Gastroesophageal sphincter (tissue), 4 donors: ENCODE results near the gene TSN. TPM values are rescaled to one million over a fixed set of nuclear protein-coding genes. Genes with fewer than 3 reads are reported as not detected.

Experiments used
- ATAC-seq: fragments of 150-250 bp; one replicate; pipeline ENCODE4 v1.9.1; 2016; ENCODE audit warnings: mild to moderate bottlenecking, moderate library complexity
- H3K27ac ChIP-seq, 4 donors: fragments of 200-600 bp; sonication (generic) in 3 of 4; 1 replicate in 3 of 4; 2 replicates in 1 of 4; pipeline ENCODE4 v1.5.1; 2016 to 2019
- H3K27me3 ChIP-seq: fragments of 200-600 bp; sonication (generic); one replicate; pipeline ENCODE4 v1.5.1; 2019
- H3K36me3 ChIP-seq, 2 donors: fragments of 200-600 bp; sonication (generic); one replicate each; pipeline ENCODE4 v1.5.1; 2019; ENCODE audit warnings: control low read depth in 1 of 2
- H3K4me1 ChIP-seq, 3 donors: fragments of 200-600 bp; sonication (generic); 1 replicate in 2 of 3; 2 replicates in 1 of 3; pipeline ENCODE4 v1.5.1; 2016 to 2019; ENCODE audit warnings: control low read depth in 2 of 3
- H3K4me3 ChIP-seq, 2 donors: fragments of 200-600 bp; sonication (generic); one replicate each; pipeline ENCODE4 v1.5.1; 2019; ENCODE audit warnings: mild to moderate bottlenecking in 1 of 2, moderate library complexity in 1 of 2
- H3K9me3 ChIP-seq, 3 donors: fragments of 200-600 bp; sonication (generic); one replicate each; pipeline ENCODE4 v1.5.1; 2017 to 2019; ENCODE audit warnings: control low read depth in 2 of 3
- EP300 ChIP-seq: sonication (generic); formaldehyde crosslinking; IDR thresholded peaks from one replicate; pipeline ENCODE4 v1.6.1; 2017; ENCODE audit warnings: antibody characterized with exemption, mild to moderate bottlenecking
- POLR2A ChIP-seq, 2 donors: fragments of 450-650 bp; IDR thresholded peaks; one replicate each; pipeline ENCODE4 v1.6.1; 2017; ENCODE audit warnings: antibody characterized with exemption in 2 of 2, mild to moderate bottlenecking in 2 of 2, moderate library complexity in 1 of 2
- POLR2AphosphoS5 ChIP-seq: sonication (generic); formaldehyde crosslinking; IDR thresholded peaks from one replicate; pipeline ENCODE4 v1.6.1; 2017; ENCODE audit warnings: antibody characterized with exemption
- WGBS, 2 donors: methylation state at CpG; one replicate each; pipeline ENCODE4 v1.1.5; 2018; ENCODE audit warnings: low coverage in 1 of 2; 5-methylcytosine and 5-hydroxymethylcytosine counted together
- total RNA-seq, 4 donors: library from RNA; depleted of rRNA; stranded (reverse); fragments of >200 nt; gene quantifications; one replicate each; pipeline ENCODE4 v1.1.0, GENCODE V29; 2016
- TF ChIP-seq, protein P1 (sequence below), 4 experiments: fragments of 200-600 bp in 2 of 4; fragments of 450-650 bp in 2 of 4; sonication (generic) in 1 of 4; IDR thresholded peaks; one replicate each; pipeline ENCODE4 v1.5.1; 2017 to 2019; ENCODE audit warnings: antibody characterized with exemption in 4 of 4, mild to moderate bottlenecking in 2 of 4, moderate library complexity in 2 of 4

TSN gene
- total RNA-seq, 4 donors from 2014 or later, result 29.9 to 41.7 (median 33.7) TPM

DNA sequence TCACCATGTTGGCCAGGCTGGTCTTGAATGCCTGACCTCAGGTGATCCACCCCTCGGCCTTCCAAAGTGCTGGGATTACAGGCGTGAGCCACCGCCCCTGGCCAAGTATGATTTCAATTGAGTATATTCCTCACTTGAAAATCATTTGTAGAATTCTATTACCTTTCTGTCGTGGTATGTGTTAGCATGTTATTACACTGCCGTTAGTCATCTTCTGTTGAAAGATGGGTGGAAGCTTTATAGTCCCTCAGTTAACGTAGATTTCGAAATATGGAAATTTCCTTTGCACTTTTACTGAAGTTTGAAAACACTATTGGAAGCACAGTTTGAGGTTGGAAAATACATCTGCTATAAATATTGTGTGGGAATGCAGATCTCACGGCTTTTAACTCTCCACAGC, 33.5 kb upstream of the TSN start:
- H3K27me3 ChIP-seq, result no peaks in the 10 kb centered on the region
- H3K4me1 ChIP-seq, result peaks cover 0 to 11% (median 0%) of the 10 kb centered on the region in 3 donors
- H3K36me3 ChIP-seq, result peaks cover 0 to 12% of the 10 kb centered on the region in 2 donors
- H3K9me3 ChIP-seq, result no peaks in the 10 kb centered on the region
- ATAC-seq, result peak; percentile 60
- TF ChIP-seq EP300, result no peak
- TF ChIP-seq POLR2A (IDR thresholded peaks at IDR 0.05), result no peak
- TF ChIP-seq POLR2AphosphoS5, result no peak
- TF ChIP-seq, protein P1, sequence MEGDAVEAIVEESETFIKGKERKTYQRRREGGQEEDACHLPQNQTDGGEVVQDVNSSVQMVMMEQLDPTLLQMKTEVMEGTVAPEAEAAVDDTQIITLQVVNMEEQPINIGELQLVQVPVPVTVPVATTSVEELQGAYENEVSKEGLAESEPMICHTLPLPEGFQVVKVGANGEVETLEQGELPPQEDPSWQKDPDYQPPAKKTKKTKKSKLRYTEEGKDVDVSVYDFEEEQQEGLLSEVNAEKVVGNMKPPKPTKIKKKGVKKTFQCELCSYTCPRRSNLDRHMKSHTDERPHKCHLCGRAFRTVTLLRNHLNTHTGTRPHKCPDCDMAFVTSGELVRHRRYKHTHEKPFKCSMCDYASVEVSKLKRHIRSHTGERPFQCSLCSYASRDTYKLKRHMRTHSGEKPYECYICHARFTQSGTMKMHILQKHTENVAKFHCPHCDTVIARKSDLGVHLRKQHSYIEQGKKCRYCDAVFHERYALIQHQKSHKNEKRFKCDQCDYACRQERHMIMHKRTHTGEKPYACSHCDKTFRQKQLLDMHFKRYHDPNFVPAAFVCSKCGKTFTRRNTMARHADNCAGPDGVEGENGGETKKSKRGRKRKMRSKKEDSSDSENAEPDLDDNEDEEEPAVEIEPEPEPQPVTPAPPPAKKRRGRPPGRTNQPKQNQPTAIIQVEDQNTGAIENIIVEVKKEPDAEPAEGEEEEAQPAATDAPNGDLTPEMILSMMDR (IDR thresholded peaks at IDR 0.05), result no peak
- H3K4me3 ChIP-seq, result no peak overlapping the region
- no peak overlapping the region for H3K27ac ChIP-seq
- 41 to 52% methylated on average over 6 to 8 of the region's 8 CpGs for WGBS, 2 donors

DNA sequence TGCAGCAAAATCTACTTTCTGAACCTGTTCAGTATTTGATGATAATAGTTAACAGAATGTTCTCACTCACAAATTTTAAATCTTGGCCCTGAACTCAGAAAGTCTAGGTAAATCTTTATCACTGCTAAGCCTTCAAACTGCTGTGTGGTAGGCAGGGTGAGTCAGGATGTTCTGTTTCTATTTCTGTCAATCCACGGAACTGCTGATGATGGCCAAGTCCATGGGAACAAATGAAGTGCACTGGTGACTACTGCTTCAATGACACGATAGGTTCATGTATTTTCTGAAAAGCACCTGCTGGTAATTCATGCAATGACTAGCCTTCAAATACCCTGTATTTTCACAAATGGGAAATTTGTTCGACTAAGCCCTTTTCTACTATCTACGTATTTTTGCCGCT, 33.0 kb upstream of the TSN start:
- H3K27me3 ChIP-seq, result no peaks in the 10 kb centered on the region
- peaks cover 0 to 11% (median 0%) of the 10 kb centered on the region in 3 donors for H3K4me1 ChIP-seq
- H3K4me3 ChIP-seq, result no peak overlapping the region
- 52 to 64% methylated on average over 2 to 5 of the region's 5 CpGs for WGBS, 2 donors
- ATAC-seq, result peak; percentile 37
- no peak overlapping the region for H3K27ac ChIP-seq
- H3K36me3 ChIP-seq, result peaks cover 0 to 18% of the 10 kb centered on the region in 2 donors
- TF ChIP-seq POLR2AphosphoS5 (no peak), POLR2A (IDR thresholded peaks at IDR 0.05) (no peak), EP300 (no peak)
- TF ChIP-seq, protein P1 (IDR thresholded peaks at IDR 0.05), result no peak
- H3K9me3 ChIP-seq, result no peaks in the 10 kb centered on the region

DNA sequence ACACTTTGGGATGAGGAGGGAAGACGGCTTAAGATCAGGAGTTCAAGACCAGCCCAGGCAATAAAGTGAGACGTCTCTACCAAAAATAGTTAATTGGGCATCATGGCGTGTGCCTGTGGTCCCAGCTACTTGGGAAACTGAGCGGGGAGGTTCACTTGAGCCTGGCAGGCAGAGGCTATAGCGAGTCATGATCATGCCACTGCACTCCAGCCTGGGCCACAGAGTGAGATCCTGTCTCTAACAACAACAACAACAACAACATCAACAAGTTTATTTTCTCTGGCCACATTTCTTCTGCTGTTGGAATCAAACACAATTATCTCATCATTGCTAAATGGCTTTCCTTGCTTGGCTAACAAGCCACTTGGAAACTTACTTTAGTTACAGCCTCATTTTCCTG, 32.1 kb upstream of the TSN start:
- H3K27me3 ChIP-seq, result no peaks in the 10 kb centered on the region
- H3K4me3 ChIP-seq, result no peak overlapping the region
- peaks cover 0 to 26% of the 10 kb centered on the region in 2 donors for H3K36me3 ChIP-seq
- TF ChIP-seq, protein P1 (IDR thresholded peaks at IDR 0.05), result no peak
- TF ChIP-seq EP300, result no peak
- TF ChIP-seq POLR2A (IDR thresholded peaks at IDR 0.05), result no peak
- WGBS, 2 donors, result 85 to 100% methylated on average over 1 to 5 of the region's 5 CpGs
- H3K9me3 ChIP-seq, result no peaks in the 10 kb centered on the region
- H3K27ac ChIP-seq, result no peak overlapping the region
- H3K4me1 ChIP-seq, result peaks cover 0 to 10% (median 0%) of the 10 kb centered on the region in 3 donors
- ATAC-seq, result no peak

DNA sequence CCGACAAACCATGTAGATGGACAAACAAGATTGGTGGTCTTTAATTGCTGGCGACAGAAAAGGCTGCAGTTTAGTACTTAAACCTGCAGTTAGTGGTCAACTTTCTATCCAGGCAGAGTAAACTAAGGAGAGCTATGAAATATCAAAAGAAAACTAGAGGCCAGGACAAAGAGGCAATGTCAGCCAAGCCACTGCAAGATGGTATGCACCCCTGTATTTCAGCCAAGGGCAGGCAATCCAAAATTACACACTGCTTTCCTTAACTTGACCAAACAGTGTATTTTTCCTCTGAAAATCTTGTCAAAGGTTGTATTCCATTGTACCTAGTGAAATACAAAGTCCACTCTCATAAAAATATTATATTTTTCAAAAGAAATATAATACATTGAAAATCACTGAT, 28.1 kb upstream of the TSN start:
- Histone ChIP-seq H3K9me3 (no peaks in the 10 kb centered on the region), H3K4me1 (no peaks in the 10 kb centered on the region), H3K27ac (no peak overlapping the region), H3K27me3 (no peaks in the 10 kb centered on the region), H3K4me3 (no peak overlapping the region), H3K36me3 (peaks cover 0 to 66% of the 10 kb centered on the region in 2 donors)
- ATAC-seq, result no peak
- TF ChIP-seq, protein P1 (IDR thresholded peaks at IDR 0.05), result no peak
- no peak for TF ChIP-seq POLR2AphosphoS5
- no peak for TF ChIP-seq POLR2A (IDR thresholded peaks at IDR 0.05)
- TF ChIP-seq EP300, result no peak
- 75 to 100% methylated on average over 1 to 2 of the region's 2 CpGs for WGBS, 2 donors

DNA sequence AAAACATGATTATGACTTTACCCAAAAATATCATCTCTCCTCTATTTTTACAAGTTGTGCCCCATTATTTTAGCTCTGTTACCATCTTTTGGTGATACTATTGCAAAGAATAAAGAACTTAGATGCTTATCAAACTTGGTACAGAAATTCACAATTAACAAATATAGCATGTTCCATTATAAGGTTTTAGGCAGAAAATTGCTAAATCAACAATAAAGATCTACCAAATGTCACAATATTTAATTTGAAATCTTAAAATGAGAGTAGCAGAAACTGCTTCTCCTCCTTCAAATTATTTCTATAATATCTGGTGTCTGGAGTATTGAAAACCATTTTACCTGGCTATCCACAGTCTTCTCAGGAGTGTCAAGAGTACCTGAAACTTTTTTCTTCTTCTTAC, 27.5 kb upstream of the TSN start:
- ATAC-seq, result no peak
- H3K9me3 ChIP-seq, result no peaks in the 10 kb centered on the region
- H3K36me3 ChIP-seq, result peaks cover 0 to 72% of the 10 kb centered on the region in 2 donors
- H3K4me1 ChIP-seq, result no peaks in the 10 kb centered on the region
- TF ChIP-seq, protein P1 (IDR thresholded peaks at IDR 0.05), result no peak
- TF ChIP-seq POLR2AphosphoS5 (no peak), EP300 (no peak), POLR2A (IDR thresholded peaks at IDR 0.05) (no peak)
- H3K27me3 ChIP-seq, result no peaks in the 10 kb centered on the region
- no peak overlapping the region for H3K27ac ChIP-seq
- no peak overlapping the region for H3K4me3 ChIP-seq
